HG02571 (cell line): ENCODE results near the gene PDLIM1.

ENCODE experiments used
- ATAC-seq: cut with Tn5 transposase; IDR thresholded peaks from one replicate; pipeline ENCODE4 v1.9.1; 2021; ENCODE audit warnings: mild to moderate bottlenecking, moderate library complexity; ENCODE audit not compliant: unreplicated experiment

Gene PDLIM1

DNA sequence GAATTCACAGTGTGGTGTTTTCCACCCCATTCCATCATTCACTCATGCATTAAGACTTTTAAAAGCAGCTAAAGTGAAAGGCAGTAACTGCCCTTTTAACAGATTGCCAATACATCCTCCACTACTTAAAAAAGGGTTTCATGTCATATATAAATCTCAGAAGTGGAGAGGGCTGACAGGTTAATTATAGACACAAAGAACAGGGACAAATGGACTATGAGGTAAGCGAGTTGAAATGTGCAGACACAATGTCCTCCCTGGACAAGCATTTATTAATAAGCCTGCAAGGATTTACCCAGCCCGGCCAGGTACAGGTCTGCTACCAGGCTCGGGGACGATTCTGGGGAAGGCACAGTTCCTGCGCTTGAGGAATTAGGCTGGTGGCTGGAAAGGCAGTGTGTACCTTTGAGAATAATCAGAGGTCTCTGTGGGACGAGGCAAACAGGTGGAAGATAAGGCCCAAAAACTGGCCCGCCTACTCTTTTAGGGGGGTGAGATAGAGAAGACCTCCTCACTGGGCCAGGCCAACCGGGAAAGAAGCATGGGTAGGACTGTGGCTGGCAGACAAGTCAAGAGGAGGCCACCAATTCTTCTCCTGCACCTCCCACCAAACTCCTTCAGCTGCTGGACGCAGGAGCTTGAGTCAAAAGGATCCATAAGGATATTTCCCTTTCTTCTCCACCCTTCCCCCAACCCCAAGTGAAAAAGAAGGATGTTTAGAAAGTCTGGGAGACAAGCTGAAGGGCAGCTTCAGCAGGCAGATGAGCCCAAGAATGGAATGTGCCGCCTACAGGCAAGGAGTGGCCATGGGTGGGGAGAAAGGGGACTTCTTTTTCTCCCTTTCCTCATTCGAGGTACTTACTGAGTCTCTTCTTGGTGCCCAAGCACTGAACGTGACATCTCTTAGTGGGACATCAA lies 1.5 kb downstream of the PDLIM1 start:
- no peak for ATAC-seq

DNA sequence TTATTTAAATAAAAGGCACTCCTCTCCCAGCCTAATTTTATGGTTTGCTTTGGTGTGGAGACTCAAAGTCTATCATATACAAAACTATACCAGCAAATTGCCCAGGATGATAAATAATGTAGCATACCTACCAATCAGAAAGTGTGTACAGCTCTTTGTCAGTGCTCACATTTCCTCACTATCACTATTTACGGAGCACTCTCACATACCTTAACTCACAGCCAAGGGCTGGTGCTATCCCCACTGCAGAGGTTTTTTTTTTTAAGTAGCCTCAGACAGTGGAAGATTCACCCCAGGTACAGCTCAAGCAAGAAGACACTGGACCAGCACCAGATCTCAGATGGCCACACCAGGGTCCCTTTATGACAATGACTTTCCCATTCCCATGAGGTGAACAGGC lies 2.5 kb downstream of the PDLIM1 start:
- no peak for ATAC-seq

DNA sequence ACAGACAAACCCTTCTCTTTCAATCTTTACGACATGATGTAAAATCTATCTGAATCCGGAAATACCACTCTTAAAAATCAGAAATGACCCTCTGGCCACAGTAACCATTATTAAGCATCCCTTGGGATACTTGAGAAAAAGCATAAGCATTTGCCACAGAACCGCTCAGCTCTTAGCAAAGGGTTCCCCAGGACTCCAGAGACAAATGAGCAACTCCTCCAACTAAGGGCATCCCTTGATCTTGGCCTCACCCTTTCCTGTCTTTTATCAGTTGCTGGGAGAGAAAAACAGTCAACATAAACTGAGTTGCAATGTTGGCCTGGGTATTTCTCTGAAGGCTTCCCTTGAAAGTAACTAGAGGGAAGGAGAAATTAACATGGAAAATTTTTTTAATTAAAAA lies 3.5 kb downstream of the PDLIM1 start:
- ATAC-seq: no peak

DNA sequence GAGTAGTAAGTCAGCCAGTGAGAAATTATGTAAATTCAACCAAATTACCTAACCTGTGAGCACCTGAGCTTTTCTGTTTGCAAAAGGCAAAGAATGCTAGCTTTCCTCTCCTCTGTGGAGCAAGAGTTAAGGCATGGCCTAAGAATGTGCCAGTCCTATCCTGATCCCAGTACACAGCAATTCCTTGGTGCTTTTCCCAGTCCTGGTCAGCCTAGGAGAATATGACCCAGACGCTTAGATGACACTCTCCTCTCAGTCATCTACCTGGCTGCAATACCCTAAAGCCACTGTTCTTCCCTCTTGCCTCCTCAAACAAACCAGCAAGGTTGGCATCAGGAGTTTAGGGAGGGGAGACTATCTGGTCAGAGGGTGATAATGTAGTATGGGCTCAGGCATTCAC lies 4.1 kb downstream of the PDLIM1 start:
- ATAC-seq: no peak

GRCh38 chr10:95285556-95285955 lies 5.2 kb downstream of the PDLIM1 start:
- no peak for ATAC-seq

- ATAC-seq: no peak
These were observed 6.0 kb downstream of the PDLIM1 start for GRCh38 chr10:95284807-95285206.

GRCh38 chr10:95282107-95282506 lies 8.7 kb downstream of the PDLIM1 start:
- ATAC-seq: no peak

GRCh38 chr10:95281206-95281605 lies 9.6 kb downstream of the PDLIM1 start:
- no peak for ATAC-seq

GRCh38 chr10:95280637-95281036 lies 10.2 kb downstream of the PDLIM1 start:
- ATAC-seq: no peak

- no peak for ATAC-seq
These were observed 11.6 kb downstream of the PDLIM1 start for GRCh38 chr10:95279042-95279820.

GRCh38 chr10:95278061-95278988 lies 12.5 kb downstream of the PDLIM1 start:
- no peak for ATAC-seq

DNA sequence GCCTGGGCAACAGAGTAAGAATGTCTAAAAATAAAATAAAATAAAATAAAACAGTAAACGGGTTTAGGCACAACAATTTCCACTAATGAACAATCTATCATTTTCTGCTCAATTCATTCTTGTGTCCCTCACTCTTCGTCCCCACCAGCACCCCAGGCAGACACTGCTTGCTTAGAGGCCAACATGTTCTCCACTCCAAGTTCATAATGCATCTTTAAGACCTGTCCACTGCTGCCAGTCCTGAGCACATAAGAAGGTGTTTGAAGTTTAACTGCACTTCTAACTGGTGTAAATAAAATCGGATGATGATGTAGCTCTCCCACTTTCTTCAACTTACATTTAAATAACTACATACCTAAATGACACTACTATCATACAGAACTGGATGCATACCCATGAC lies 13.2 kb downstream of the PDLIM1 start:
- no peak for ATAC-seq

DNA sequence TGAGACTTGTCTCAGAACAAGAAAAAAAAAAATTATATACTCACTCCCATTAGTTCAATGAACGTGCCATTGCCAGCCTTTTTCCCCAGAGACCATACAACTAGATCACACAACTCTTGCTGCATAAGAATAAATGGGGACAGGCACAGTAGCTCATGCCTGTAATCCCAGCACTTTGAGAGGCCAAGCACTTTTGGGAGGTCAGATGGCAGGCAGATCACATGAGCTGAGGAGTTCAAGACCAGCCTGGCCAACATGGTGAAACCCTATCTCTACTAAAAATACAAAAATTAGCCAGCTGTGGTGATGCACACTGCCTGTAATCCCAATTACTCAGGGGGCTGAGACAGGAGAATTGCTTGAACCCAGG lies 13.6 kb downstream of the PDLIM1 start:
- ATAC-seq: no peak

GRCh38 chr10:95276367-95277200 lies 14.2 kb downstream of the PDLIM1 start:
- ATAC-seq: no peak

GRCh38 chr10:95275726-95276366 lies 15.0 kb downstream of the PDLIM1 start:
- ATAC-seq: no peak

- no peak for ATAC-seq
These were observed 17.1 kb downstream of the PDLIM1 start for GRCh38 chr10:95273393-95274312.

DNA sequence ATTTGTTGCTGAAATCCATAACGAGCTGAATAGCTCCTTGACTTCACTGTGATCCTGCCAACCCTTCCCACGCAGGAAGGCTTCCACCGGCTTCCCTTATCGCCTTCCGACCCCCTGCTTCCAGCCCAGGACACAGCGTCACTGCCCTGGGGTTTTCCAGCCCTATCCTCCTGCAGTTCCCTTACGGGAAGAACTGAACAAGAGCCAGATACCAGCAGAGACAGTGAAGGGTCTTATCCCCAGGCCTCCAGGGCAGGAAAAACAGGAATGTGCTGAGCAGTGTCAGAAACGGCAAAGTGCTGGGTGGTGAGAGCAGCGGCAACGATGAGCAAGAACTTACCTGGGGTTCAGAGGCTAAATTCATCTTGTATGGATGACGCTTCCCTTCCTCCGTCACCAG lies 22.4 kb downstream of the PDLIM1 start:
- no peak for ATAC-seq

DNA sequence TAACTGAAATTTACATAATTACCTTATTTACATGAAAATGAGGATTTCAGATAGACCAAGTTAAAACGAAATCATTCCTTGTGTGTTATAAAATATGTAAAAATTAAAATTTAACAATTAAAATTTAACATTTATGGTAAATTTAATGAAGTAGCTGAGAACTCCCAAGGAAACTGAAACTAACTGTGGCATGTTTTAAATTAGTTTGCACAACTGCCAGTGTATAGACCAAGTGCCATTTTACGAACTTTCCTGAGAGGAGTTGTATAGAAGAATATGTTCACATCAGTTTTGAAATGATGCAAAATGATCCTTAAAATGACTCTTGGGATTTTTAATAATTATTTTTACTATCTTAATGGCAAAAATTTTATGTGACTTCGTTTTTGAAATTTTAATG lies 23.6 kb downstream of the PDLIM1 start:
- ATAC-seq: no peak

GRCh38 chr10:95266674-95267095 lies 24.1 kb downstream of the PDLIM1 start:
- peak; percentile 79 for ATAC-seq
